Right lobe of liver (tissue), 6 donors: ENCODE results near the gene AADAT. TPM values are rescaled to one million over a fixed set of nuclear protein-coding genes. Genes with fewer than 3 reads are reported as not detected.

Experiments used
- ATAC-seq, 4 donors: fragments of 200-7000 bp; cut with Tn5 transposase; one replicate each; pipeline ENCODE4 v1.9.1; 2020; ENCODE audit warnings: mild to moderate bottlenecking in 4 of 4, moderate library complexity in 4 of 4
- DNase-seq, 3 donors: peaks; one replicate each; pipeline ENCODE4 v3.0.0-alpha.2; 2020
- H3K27ac ChIP-seq, 3 donors: fragments of 200-600 bp; one replicate each; pipeline ENCODE4 v1.8.0; 2022
- H3K27me3 ChIP-seq, 2 donors: fragments of 200-600 bp; one replicate each; pipeline ENCODE4 v1.8.0; 2022
- H3K36me3 ChIP-seq, 4 donors: fragments of 200-600 bp; sonication (generic) in 1 of 4; one replicate each; pipeline versions ENCODE4 v1.5.1 to v1.8.0; 2017 to 2022; ENCODE audit warnings: control low read depth in 1 of 4
- H3K4me1 ChIP-seq, 4 donors: fragments of 200-600 bp; sonication (generic) in 1 of 4; one replicate each; pipeline versions ENCODE4 v1.5.1 to v1.8.0; 2017 to 2022; ENCODE audit warnings: control low read depth in 1 of 4
- H3K4me3 ChIP-seq, 3 donors: fragments of 200-600 bp; one replicate each; pipeline ENCODE4 v1.8.0; 2022
- H3K9me3 ChIP-seq, 4 donors: fragments of 200-600 bp; sonication (generic) in 1 of 4; one replicate each; pipeline versions ENCODE4 v1.5.1 to v1.8.0; 2017 to 2022; ENCODE audit warnings: control low read depth in 1 of 4
- POLR2A ChIP-seq: fragments of 450-650 bp; IDR thresholded peaks from one replicate; pipeline ENCODE4 v1.6.1; 2017; ENCODE audit warnings: antibody characterized with exemption, mild to moderate bottlenecking
- WGBS: methylation state at CpG from one replicate; pipeline ENCODE4 v1.1.6; 2018; ENCODE audit warnings: low coverage, low lambda C conversion rate; ENCODE audit not compliant: insufficient coverage; ENCODE audit errors: missing lambda C conversion rate; 5-methylcytosine and 5-hydroxymethylcytosine counted together
- intact Hi-C, 2 donors: fragments of 100-400 bp; cut with DNase I; formaldehyde crosslinking; loops; one replicate each; pipeline versions ENCODE4 v1.11.2 to v1.14.1; 2022
- total RNA-seq, 6 experiments: library from RNA; depleted of rRNA in 2 of 6; stranded (reverse); fragments of >200 nt in 2 of 6; fragmentation: NEBNext Ultra II Directional in 3 of 6; extraction: Animal tissue kit (Norgen Biotek cat#: 25700) in 3 of 6; gene quantifications; one replicate each; pipeline versions ENCODE4 v1.1.0 to v1.2.4, GENCODE V29; 2016 to 2023
- TF ChIP-seq, protein P1 (sequence below), 4 donors: fragments of 200-600 bp in 3 of 4; fragments of 450-650 bp in 1 of 4; IDR thresholded peaks; one replicate each; pipeline versions ENCODE4 v1.5.1 to v1.8.0; 2016 to 2022; ENCODE audit warnings: antibody characterized with exemption in 4 of 4, mild to moderate bottlenecking in 2 of 4
- donor health status: DM: no; HTN: yes; CAD: no.
- donor health status: DM: no; HTN: no; CAD: no.
- donor health status: DM: no; HTN: no; CAD: no.
- donor health status: DM: no; HTN: yes; CAD: no.
- donor health status: DM: no; HTN: yes; CAD: no.

Gene AADAT
- total RNA-seq, 6 experiments from 2014 or later = 5.6 to 43.3 (median 19.5) TPM

DNA sequence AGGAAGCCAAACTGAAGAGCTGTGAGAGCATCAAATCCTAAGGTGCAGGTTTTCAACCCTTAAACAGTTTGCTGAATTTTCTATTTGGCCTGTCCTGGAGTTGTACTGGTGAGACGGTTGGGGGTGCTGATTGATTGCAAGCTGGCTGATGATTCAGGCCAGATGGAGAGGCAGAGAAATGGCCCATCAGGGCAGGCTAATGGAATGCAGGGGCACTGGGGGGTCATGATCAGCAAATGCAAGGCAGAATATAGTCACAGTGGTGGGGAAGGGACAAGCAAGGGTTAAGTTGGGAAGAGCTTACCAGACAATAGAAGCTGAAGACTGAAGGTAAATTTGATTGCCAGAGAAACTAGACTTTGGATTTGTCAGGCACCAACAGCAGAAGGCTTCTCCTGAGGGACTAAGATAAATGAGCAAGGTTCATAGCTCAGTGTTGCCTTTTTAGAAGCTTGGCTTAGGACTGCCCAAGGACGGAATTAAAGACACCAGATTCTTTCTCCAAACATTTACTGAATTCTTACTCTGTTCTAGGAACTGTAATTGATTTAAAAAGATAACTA lies 4.3 kb upstream of the AADAT start:
- no peak overlapping the region for H3K4me3 ChIP-seq
- H3K4me1 ChIP-seq = peaks cover 0 to 8% (median 0%) of the 10 kb centered on the region in 4 donors
- no peak for TF ChIP-seq POLR2A
- TF ChIP-seq, protein P1, sequence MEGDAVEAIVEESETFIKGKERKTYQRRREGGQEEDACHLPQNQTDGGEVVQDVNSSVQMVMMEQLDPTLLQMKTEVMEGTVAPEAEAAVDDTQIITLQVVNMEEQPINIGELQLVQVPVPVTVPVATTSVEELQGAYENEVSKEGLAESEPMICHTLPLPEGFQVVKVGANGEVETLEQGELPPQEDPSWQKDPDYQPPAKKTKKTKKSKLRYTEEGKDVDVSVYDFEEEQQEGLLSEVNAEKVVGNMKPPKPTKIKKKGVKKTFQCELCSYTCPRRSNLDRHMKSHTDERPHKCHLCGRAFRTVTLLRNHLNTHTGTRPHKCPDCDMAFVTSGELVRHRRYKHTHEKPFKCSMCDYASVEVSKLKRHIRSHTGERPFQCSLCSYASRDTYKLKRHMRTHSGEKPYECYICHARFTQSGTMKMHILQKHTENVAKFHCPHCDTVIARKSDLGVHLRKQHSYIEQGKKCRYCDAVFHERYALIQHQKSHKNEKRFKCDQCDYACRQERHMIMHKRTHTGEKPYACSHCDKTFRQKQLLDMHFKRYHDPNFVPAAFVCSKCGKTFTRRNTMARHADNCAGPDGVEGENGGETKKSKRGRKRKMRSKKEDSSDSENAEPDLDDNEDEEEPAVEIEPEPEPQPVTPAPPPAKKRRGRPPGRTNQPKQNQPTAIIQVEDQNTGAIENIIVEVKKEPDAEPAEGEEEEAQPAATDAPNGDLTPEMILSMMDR (IDR thresholded peaks at IDR 0.05) = no peak
- no peak for DNase-seq
- no peaks in the 10 kb centered on the region for H3K36me3 ChIP-seq
- no peak overlapping the region for H3K27ac ChIP-seq
- intact Hi-C loops = no loop called here
- H3K27me3 ChIP-seq = no peaks in the 10 kb centered on the region
- no peak for ATAC-seq
- 38% methylated on average over 2 of the region's 2 CpGs for WGBS
- no peaks in the 10 kb centered on the region for H3K9me3 ChIP-seq

DNA sequence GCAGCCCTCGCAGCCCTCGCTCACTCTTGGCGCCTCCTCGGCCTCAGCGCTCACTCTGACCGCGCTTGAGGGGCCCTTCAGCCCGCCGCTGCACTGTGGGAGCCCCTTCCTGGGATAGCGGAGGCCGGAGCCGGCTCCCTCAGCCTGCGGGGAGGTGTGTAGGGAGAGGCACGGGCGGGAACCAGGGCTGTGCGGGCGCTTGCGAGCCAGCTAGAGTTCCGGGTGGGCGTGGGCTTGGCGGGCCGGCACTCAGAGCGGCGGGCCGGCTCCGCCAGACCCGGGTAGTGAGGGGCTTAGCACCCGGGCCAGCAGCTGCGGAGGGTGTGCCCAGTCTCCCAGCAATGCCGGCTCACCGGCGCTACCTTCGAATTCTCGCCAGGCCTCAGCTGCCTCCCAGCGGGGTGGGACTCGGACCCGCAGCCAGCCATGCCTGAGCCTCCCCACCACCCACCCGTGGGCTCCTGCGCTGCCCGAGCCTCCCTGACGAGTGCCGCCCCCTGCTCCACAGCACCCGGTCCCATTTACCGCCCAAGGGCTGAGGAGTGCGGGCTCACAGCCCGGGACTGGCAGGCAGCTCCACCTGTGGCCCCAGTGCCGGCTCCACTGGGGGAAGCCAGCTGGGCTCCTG lies 1.4 kb upstream of the AADAT start:
- Histone ChIP-seq H3K36me3 (no peaks in the 10 kb centered on the region), H3K27ac (no peak overlapping the region), H3K4me3 (no peak overlapping the region), H3K27me3 (no peaks in the 10 kb centered on the region), H3K4me1 (peaks cover 0 to 18% (median 0%) of the 10 kb centered on the region in 4 donors), H3K9me3 (no peaks in the 10 kb centered on the region)
- TF ChIP-seq, protein P1 (IDR thresholded peaks at IDR 0.05) = no peak
- TF ChIP-seq POLR2A = no peak
- 94% methylated on average over 10 of the region's 47 CpGs for WGBS
- no peak for ATAC-seq
- peak in 1 of 3 donors; percentile 45 for DNase-seq
- intact Hi-C loops = no loop called here

DNA sequence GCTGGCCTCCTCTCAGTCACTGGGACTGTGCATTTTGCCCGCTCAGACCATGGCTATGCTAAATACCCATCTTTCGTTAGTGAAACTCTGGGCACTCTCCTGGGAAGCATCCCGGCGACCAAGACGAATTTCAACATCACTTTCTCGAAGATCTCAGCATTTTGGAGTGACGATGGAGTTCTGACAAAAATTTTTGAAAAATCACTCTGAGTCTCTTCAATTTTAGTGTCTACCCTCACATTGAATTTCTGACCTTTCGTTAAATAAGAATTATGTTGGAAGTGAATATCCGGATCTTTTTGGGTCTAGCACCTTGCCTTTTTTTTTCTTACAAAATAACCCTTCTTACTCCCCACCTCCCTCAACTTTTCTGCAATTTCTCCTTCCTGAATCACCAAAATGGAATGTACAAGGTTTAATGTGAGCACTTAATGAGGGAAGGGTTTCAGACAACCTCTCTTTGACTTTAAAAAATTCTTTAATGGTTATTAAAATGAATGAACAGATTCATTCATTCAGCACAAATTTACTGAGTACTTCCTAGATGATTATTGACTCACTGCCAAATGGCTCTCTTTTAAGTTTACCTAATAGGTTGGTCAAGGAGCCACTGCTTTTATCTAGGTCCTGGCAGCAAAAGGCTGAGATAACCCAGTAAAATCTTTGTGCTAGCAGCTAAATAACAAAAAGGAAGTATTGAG lies 746 bp upstream of the AADAT start:
- no peaks in the 10 kb centered on the region for H3K27me3 ChIP-seq
- intact Hi-C loops = no loop called here
- peaks cover 0 to 18% (median 0%) of the 10 kb centered on the region in 4 donors for H3K4me1 ChIP-seq
- no peak for ATAC-seq
- TF ChIP-seq, protein P1 (IDR thresholded peaks at IDR 0.05) = no peak
- no peak for TF ChIP-seq POLR2A
- peak overlapping the region; percentile 53 to 66 (median 62) for H3K4me3 ChIP-seq
- no peaks in the 10 kb centered on the region for H3K36me3 ChIP-seq
- DNase-seq = no peak
- H3K9me3 ChIP-seq = no peaks in the 10 kb centered on the region
- 12% methylated on average over 9 of the region's 9 CpGs for WGBS
- no peak overlapping the region for H3K27ac ChIP-seq

DNA sequence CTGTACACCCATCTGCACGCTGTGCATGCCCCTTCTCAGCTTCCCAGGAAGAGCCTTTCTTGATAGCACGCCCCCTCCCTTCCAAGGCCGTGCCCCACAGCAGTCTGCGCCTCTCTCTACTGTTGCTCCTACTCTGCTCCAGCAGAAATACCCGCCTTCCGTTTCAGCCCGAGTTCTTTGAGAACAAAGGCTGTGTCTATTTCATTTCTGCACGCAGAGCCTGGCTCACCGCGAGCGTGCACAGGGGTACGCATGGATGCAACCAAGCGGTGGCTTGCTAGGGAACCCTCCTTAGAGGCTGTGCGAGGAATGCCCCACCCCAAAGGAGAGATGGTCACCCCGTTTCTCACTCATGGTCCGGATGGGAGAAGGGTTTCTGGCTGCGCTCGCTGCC lies 485 bp downstream of the AADAT start:
- Histone ChIP-seq H3K4me1 (peaks cover 0 to 18% (median 0%) of the 10 kb centered on the region in 4 donors), H3K27me3 (no peaks in the 10 kb centered on the region), H3K27ac (peak overlapping the region in 2 of 3 donors; percentile 65 to 74), H3K4me3 (peak overlapping the region; percentile 53 to 66 (median 62)), H3K36me3 (peaks cover 0 to 3% (median 0%) of the 10 kb centered on the region in 4 donors), H3K9me3 (no peaks in the 10 kb centered on the region)
- intact Hi-C loops = no loop called here
- DNase-seq (peak in 2 of 3 donors; percentile 25 to 50), ATAC-seq (peak; percentile 12 to 42 (median 29))
- under 1% methylated on average over 14 of the region's 18 CpGs for WGBS
- no peak for TF ChIP-seq POLR2A
- TF ChIP-seq, protein P1 (IDR thresholded peaks at IDR 0.05) = no peak
